ENCODE data around the gene LSM14A. TPM values are rescaled to one million over a fixed set of nuclear protein-coding genes. Genes with fewer than 3 reads are reported as not detected.
A peak's percentile ranks its signal among the peaks of the same experiment; 100 is the strongest.

LSM14A gene
- total and polyA plus RNA-seq, 2 of the 13 experiments (the other 11 are each of a cell fraction or from before 2014, with no cell fraction given): 77.0 to 83.6 TPM

DNA sequence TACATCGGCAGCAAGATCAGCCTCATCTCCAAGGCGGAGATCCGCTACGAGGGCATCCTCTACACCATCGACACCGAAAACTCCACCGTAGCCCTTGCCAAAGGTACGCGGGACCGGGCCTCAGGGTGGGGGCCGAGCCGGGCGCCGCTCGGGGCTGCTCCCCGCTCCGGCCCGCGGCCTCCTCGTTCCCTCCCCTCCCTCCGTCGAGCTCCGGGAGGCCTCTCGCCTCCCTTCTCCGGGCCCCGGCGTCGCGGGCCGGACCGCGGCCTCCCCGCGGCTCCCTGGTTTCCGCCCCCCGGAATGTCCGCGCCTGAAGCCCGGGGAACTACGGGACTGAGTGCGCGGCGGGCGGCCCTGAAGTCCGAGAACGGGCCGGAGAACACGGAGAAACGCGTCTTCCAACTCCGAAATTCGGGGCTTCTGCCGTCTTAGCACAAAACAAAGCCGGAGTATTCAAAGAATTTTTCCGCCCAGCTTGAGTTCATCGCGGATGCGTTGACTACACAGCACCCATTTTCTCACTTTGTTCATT lies 423 bp downstream of the LSM14A start (continued):
- TF ChIP-seq ZNF234 (CRISPR knock-in tag; conservative IDR thresholded peaks at IDR 0.05) (no peak), ZNF296 (CRISPR knock-in tag; conservative IDR thresholded peaks at IDR 0.05) (no peak), ZNF614 (CRISPR knock-in tag; IDR thresholded peaks at IDR 0.05; ENCODE audit: borderline replicate concordance) (no peak), SIN3B (IDR thresholded peaks at IDR 0.05; ENCODE audit: low read length) (no peak), KLF16 (CRISPR knock-in tag; IDR thresholded peaks at IDR 0.05) (no peak), TBX2 (CRISPR knock-in tag; IDR thresholded peaks at IDR 0.05; ENCODE audit: borderline replicate concordance) (no peak), NR2F1 (CRISPR knock-in tag; IDR thresholded peaks at IDR 0.05) (no peak), ZNF598 (CRISPR knock-in tag; IDR thresholded peaks at IDR 0.05; ENCODE audit: borderline replicate concordance) (0 out of 2 replicates have a peak, but pooled peaks have one; percentile 51), ELF3 (CRISPR knock-in tag; IDR thresholded peaks at IDR 0.05) (no peak), HOXA7 (CRISPR knock-in tag; IDR thresholded peaks at IDR 0.05) (no peak), TCF7L2 (IDR thresholded peaks at IDR 0.05; ENCODE audit: low read depth, low read length) (no peak), ZFP82 (CRISPR knock-in tag; IDR thresholded peaks at IDR 0.05; ENCODE audit: borderline replicate concordance) (no peak), ZNF720 (CRISPR knock-in tag; IDR thresholded peaks at IDR 0.05) (no peak), ZNF335 (CRISPR knock-in tag; IDR thresholded peaks at IDR 0.05) (no peak), ZNF20 (CRISPR knock-in tag; IDR thresholded peaks at IDR 0.05) (no peak), ZNF777 (CRISPR knock-in tag; IDR thresholded peaks at IDR 0.05) (peak; percentile 46), NFIC (IDR thresholded peaks at IDR 0.05; ENCODE audit: low read length) (no peak)
- TF ChIP-seq, protein P1, sequence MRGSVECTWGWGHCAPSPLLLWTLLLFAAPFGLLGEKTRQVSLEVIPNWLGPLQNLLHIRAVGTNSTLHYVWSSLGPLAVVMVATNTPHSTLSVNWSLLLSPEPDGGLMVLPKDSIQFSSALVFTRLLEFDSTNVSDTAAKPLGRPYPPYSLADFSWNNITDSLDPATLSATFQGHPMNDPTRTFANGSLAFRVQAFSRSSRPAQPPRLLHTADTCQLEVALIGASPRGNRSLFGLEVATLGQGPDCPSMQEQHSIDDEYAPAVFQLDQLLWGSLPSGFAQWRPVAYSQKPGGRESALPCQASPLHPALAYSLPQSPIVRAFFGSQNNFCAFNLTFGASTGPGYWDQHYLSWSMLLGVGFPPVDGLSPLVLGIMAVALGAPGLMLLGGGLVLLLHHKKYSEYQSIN (CRISPR knock-in tag; IDR thresholded peaks at IDR 0.05; ENCODE audit: borderline replicate concordance): no peak
- TF ChIP-seq, protein P2, sequence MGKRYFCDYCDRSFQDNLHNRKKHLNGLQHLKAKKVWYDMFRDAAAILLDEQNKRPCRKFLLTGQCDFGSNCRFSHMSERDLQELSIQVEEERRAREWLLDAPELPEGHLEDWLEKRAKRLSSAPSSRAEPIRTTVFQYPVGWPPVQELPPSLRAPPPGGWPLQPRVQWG (CRISPR knock-in tag; IDR thresholded peaks at IDR 0.05; ENCODE audit: borderline replicate concordance, low read depth): no peak
- TF ChIP-seq, protein P3, sequence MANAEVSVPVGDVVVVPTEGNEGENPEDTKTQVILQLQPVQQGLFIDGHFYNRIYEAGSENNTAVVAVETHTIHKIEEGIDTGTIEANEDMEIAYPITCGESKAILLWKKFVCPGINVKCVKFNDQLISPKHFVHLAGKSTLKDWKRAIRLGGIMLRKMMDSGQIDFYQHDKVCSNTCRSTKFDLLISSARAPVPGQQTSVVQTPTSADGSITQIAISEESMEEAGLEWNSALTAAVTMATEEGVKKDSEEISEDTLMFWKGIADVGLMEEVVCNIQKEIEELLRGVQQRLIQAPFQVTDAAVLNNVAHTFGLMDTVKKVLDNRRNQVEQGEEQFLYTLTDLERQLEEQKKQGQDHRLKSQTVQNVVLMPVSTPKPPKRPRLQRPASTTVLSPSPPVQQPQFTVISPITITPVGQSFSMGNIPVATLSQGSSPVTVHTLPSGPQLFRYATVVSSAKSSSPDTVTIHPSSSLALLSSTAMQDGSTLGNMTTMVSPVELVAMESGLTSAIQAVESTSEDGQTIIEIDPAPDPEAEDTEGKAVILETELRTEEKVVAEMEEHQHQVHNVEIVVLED (CRISPR knock-in tag; IDR thresholded peaks at IDR 0.05; ENCODE audit: borderline replicate concordance): 0 out of 2 replicates have a peak, but pooled peaks have one; percentile 0
- TF ChIP-seq, protein P4, sequence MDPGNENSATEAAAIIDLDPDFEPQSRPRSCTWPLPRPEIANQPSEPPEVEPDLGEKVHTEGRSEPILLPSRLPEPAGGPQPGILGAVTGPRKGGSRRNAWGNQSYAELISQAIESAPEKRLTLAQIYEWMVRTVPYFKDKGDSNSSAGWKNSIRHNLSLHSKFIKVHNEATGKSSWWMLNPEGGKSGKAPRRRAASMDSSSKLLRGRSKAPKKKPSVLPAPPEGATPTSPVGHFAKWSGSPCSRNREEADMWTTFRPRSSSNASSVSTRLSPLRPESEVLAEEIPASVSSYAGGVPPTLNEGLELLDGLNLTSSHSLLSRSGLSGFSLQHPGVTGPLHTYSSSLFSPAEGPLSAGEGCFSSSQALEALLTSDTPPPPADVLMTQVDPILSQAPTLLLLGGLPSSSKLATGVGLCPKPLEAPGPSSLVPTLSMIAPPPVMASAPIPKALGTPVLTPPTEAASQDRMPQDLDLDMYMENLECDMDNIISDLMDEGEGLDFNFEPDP (CRISPR knock-in tag; conservative IDR thresholded peaks at IDR 0.05): no peak
- TF ChIP-seq, protein P5, sequence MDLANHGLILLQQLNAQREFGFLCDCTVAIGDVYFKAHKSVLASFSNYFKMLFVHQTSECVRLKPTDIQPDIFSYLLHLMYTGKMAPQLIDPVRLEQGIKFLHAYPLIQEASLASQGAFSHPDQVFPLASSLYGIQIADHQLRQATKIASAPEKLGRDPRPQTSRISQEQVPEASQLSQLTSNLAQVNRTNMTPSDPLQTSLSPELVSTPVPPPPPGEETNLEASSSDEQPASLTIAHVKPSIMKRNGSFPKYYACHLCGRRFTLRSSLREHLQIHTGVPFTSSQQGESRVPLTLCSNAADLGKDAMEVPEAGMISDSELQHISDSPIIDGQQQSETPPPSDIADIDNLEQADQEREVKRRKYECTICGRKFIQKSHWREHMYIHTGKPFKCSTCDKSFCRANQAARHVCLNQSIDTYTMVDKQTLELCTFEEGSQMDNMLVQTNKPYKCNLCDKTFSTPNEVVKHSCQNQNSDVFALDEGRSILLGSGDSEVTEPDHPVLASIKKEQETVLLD (CRISPR knock-in tag; IDR thresholded peaks at IDR 0.05; ENCODE audit: low read depth): no peak
- TF ChIP-seq, protein P6, sequence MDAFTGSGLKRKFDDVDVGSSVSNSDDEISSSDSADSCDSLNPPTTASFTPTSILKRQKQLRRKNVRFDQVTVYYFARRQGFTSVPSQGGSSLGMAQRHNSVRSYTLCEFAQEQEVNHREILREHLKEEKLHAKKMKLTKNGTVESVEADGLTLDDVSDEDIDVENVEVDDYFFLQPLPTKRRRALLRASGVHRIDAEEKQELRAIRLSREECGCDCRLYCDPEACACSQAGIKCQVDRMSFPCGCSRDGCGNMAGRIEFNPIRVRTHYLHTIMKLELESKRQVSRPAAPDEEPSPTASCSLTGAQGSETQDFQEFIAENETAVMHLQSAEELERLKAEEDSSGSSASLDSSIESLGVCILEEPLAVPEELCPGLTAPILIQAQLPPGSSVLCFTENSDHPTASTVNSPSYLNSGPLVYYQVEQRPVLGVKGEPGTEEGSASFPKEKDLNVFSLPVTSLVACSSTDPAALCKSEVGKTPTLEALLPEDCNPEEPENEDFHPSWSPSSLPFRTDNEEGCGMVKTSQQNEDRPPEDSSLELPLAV (CRISPR knock-in tag; conservative IDR thresholded peaks at IDR 0.05; ENCODE audit: low read depth): no peak
